HG03066 (cell line): ENCODE data around the gene PDIA2.

Experiments used
- ATAC-seq: cut with Tn5 transposase; IDR thresholded peaks from one replicate; pipeline ENCODE4 v1.9.1; 2021; ENCODE audit warnings: low read depth; ENCODE audit not compliant: unreplicated experiment

PDIA2 gene

GRCh38 chr16:279531-279930 is 3.4 kb upstream of the PDIA2 start:
- no peak for ATAC-seq

GRCh38 chr16:280005-280460 is 2.9 kb upstream of the PDIA2 start:
- ATAC-seq, result no peak

GRCh38 chr16:280552-280951 is 2.4 kb upstream of the PDIA2 start, which contains the start of gene ARHGDIG:
Gene ARHGDIG (plus strand): TSS chr16:280591. CDS start chr16:280681, 90 bp downstream.
- no peak for ATAC-seq

GRCh38 chr16:280991-281659 is 1.8 kb upstream of the PDIA2 start:
- ATAC-seq, result no peak

GRCh38 chr16:281660-282255 is 1.2 kb upstream of the PDIA2 start:
- ATAC-seq, result no peak

- no peak for ATAC-seq
These were observed 473 bp upstream of the PDIA2 start for GRCh38 chr16:282491-282890.

- ATAC-seq, result no peak
These were observed 1.5 kb downstream of the PDIA2 start for GRCh38 chr16:284204-285120.

GRCh38 chr16:285146-286055 is 2.4 kb downstream of the PDIA2 start:
- ATAC-seq, result no peak

GRCh38 chr16:286491-287297 is 3.7 kb downstream of the PDIA2 start:
- no peak for ATAC-seq

GRCh38 chr16:287298-287811 is 4.4 kb downstream of the PDIA2 start:
- ATAC-seq, result no peak

- ATAC-seq, result no peak
These were observed 5.3 kb downstream of the PDIA2 start for GRCh38 chr16:287981-288920.

GRCh38 chr16:289395-289997 is 6.5 kb downstream of the PDIA2 start:
- no peak for ATAC-seq

- no peak for ATAC-seq
These were observed 7.2 kb downstream of the PDIA2 start for GRCh38 chr16:290015-290680.

GRCh38 chr16:290681-291405 is 7.9 kb downstream of the PDIA2 start:
- ATAC-seq, result no peak

GRCh38 chr16:291539-291938 is 8.6 kb downstream of the PDIA2 start:
- ATAC-seq, result no peak

- no peak for ATAC-seq
These were observed 10.2 kb downstream of the PDIA2 start for GRCh38 chr16:293043-293775.
